GM21528 (cell line): ENCODE results near the gene COBL.

Source experiments
- ATAC-seq: cut with Tn5 transposase; IDR thresholded peaks from one replicate; pipeline ENCODE4 v1.9.1; 2021; ENCODE audit warnings: mild to moderate bottlenecking, moderate library complexity; ENCODE audit not compliant: unreplicated experiment, low FRiP score

COBL gene

DNA sequence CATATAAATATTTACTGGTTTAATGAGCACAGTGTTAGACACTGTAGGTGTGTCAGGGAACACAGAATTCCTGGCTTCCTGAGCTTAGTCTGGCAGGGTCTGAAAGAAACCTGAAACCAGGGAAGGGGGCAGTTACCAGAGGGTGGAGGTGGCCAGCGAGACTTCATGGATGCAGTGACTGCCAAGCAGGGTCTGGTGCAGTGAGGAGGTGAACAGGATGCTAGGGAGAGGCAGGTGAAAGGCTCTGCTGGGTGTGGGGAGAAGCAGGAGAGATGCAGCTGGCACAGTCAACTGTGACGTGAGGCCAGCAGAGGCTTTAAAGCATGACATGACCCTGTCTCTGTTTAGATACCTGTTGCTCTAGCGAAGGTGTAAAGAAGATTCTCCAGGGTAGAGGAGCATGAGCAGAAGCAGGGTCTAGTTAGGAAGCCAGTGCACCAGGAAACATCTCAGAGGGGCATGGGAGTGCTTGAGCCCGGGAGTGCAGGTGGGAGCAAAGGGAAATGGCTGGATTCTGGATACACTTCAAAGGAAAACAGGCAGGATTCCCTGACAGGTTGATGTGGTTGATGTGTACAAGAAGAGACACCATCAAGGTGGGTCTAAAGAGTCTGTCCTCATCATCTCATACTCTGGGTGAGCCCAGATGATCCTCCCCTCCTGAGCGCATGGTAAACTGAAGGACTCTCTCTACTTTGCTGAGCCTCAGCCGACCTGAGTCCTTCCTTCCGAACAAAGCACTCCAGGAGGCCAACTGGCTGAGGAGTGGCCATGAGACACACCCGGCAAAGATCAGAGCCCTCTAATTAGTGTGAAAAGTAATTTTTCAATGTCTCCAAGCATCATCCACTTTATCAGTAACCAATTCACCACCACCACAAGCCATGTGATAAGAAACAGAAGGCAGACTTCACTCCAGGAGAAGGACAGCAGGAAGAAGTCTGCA, 186.8 kb downstream of the COBL start:
- ATAC-seq = no peak

- ATAC-seq = no peak
These were observed 187.8 kb downstream of the COBL start for GRCh38 chr7:51128545-51129435.

GRCh38 chr7:51127618-51127904, 189.0 kb downstream of the COBL start:
- no peak for ATAC-seq

- no peak for ATAC-seq
These were observed 189.6 kb downstream of the COBL start for GRCh38 chr7:51126813-51127617.

DNA sequence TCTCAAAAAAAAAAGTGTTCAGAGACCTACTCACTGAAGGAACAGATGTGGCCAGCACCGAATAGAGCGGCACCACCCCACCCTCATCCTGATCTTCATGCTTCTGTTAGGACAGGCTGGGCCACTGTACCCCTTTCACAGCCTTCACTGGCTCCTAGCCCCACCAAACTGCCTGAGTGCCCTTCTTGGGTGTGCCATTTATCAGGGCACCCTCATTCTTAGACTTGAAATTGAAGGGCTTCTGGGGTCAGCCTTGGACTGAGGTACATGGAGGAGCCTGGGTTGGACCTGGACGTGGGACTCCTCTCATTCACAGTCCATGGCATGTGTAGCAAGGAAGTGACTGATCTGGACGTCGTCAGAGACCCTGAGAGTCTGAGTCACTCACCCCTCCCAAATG, 190.3 kb downstream of the COBL start:
- ATAC-seq = no peak

GRCh38 chr7:51124321-51124720, 192.3 kb downstream of the COBL start:
- no peak for ATAC-seq

DNA sequence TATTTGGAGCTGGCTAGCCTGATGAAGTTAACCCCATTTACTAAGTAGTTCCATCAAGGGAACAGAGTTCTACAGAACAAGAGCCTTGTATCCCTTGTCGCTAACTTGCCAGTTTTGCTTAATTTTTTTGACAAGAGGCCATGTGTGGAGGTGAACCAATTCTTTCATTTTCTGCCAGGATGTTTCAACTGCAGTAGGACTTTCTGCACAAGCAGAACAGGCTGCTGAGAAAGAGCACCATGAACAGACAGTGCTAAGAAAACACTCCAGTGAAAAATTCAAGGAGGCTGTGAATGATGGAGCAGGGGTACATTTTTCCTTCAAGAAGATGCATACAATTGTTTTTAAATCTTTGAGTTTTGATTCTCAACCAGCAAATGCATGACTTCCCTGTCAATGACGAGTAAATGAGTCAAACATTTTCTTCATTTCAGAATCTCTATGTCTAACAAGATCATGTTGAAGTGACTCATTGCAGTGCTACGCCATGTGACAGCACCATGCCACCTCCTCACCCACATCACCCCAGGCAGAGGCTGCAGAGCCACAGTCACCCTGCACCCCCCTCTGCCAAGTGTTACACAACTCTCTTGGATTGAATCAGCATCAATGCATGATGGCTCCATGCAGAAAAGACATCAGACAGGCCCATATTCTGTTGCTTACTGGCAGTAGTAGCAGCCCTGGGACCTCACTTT, 193.1 kb downstream of the COBL start:
- ATAC-seq = no peak

- ATAC-seq = no peak
These were observed 194.6 kb downstream of the COBL start for GRCh38 chr7:51121931-51122425.

GRCh38 chr7:51121036-51121790, 195.4 kb downstream of the COBL start:
- ATAC-seq = no peak

DNA sequence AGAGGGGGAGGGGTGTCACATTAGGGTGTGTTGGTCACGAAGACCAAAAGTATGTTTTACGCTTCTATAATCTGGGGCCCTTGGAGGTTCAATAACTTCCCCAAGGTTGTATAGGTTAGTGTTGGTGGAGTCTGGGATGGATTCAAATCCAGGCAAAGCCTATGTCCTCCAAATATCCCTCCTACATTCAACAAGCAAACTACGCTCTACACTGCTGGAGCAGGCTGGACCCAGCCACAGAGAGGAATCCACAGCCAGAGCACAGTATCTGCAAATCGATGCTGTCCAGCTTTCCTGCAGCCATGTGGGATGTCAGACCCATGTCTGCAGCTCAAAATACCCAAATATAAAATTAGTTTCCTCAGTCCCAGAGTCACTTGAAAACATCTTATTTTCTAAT, 198.0 kb downstream of the COBL start:
- ATAC-seq = no peak

GRCh38 chr7:51114501-51114900, 202.1 kb downstream of the COBL start:
- ATAC-seq = no peak

DNA sequence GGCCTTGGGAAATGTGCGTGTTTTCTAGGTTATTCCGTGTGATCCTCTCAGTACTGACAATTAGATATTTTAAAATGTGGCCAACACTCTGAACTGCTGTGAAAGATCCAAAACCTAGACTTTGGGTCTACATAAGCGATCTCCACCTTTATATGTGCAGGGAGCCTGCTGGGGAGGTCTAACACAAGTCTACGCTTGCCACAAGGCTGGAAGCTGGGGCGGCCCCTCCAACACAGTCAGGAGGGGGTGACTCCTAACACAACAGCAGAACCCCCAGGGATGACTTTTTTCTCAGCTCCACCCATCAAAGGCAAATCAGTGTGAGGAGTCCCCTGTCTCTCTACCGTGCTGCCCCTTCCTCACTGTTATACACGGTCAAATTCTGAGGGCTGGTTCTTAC, 202.6 kb downstream of the COBL start:
- ATAC-seq = no peak

GRCh38 chr7:51113560-51113959, 203.0 kb downstream of the COBL start:
- no peak for ATAC-seq

- ATAC-seq = no peak
These were observed 205.2 kb downstream of the COBL start for GRCh38 chr7:51111241-51111940.

GRCh38 chr7:51108134-51108533, 208.5 kb downstream of the COBL start:
- no peak for ATAC-seq

DNA sequence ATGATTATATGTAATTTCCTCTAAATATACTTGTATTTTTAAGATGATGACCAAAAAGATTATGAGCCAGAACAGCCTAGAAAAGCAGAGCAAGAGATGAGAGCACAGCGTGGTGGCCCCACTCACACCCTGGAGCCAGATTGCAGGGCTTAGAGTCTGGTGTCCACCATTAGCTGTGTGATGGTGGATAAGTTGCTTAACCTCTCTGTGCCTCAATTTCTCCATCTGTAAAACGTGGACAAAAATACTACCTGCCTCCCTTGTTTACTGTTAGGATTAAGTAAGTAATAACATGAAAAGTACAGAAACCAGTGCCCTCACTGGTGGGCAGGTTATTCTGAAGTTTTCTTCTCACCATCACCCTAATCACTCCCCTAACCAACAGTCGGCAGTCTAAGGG, 212.3 kb downstream of the COBL start:
- no peak for ATAC-seq

DNA sequence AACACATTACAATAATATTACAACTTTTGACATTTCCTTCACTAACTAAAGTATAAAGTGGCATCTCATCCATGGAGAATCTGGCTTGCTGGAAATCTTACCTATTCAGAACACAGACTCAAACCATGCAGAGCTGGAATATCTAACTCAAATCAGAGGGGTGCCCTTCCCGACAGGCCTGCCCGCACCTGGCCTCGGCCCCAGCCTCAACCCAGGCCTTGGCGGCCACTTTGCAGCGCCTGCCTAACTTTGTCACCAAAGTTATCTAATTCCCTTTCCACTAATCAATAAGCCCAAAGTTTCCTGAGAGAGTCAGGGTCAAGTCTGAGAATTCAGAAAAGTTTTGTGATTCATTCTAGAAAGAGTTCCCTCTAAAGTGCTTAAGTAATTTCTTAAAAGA, 212.9 kb downstream of the COBL start:
- no peak for ATAC-seq

DNA sequence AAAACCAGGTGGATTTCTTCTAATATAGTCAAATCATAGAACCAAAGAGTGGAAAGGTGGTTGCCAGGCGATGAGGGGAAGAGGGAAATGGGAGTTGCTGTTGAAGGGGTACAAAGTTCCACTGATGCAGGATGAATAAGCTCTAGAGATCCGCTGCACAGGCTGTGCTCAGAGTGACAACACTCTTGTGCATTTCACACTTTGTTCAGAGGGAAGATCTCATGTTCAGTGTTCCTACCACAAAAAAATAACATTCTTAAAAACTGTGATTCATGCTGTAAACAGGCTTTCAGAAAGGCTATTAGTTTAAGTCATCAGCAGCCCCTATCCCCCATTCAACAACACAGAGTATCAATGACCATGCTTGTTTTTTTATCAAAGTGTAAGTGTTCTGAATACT, 213.8 kb downstream of the COBL start:
- ATAC-seq = no peak
